TTC549 (cell line): ENCODE measurements around the gene NFIB.
A peak's percentile ranks its signal among the peaks of the same experiment; 100 is the strongest.

ENCODE experiments used
- FAIRE-seq: peaks from 2 replicates; lab custom pipeline; 2012; peaks lifted over from hg19 to GRCh38; lab: Jason Lieb, UNC

NFIB gene

DNA sequence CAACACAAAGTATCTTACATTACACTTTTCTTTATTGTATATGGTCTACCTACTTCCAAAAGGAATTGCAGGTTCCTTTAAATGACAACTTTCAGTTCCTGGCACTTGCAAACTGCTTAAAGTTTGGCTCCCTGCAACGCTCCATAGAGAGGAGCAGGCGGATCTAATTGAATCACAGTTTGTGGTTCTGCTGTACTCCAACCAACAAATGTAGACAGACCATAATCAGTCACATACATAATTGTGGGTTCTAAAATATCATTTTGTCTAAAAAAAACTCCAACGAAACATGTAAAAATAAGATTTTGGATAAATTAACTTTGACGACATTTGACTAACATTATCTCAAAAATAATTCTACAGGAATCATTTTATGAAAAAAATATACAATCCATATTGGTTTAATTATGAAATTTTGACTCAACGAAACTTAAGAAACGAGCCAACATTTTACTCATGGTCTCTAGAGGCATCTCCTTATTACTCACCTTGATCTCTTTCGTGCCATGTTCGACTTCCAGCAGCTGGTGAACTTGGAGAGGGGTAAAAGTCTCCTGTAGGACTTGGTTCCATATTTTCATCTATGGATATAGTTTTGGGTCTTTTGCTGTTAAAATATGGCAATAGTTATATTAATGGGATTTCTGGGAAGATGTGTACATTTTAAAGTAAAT is 167.6 kb downstream of the NFIB start:
- no peak for FAIRE-seq

- no peak for FAIRE-seq
Measured at GRCh38 chr9:14144215-14144614, 169.7 kb downstream of the NFIB start.

DNA sequence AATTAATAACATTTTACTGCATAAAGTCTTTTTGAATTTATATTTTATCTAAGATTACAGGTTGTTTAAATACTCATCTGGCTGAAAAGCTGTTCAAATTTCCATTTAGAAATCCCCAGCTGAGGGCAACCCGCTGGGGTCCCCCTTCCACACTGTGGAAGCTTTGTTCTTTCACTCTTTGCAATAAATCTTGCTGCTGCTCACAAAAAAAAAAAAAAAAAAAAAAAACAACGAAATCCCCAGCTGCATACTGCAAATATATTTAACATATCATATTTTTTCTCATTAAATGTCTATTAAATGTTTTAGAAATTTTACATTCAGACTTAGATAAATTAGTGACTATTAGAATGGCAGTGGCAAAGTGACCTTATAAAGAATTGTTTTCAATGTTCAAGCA is 172.2 kb downstream of the NFIB start:
- no peak for FAIRE-seq

- no peak for FAIRE-seq
Measured at GRCh38 chr9:14140096-14140697, 173.7 kb downstream of the NFIB start.

GRCh38 chr9:14139287-14139686 is 174.7 kb downstream of the NFIB start:
- FAIRE-seq: no peak

- no peak for FAIRE-seq
Measured at GRCh38 chr9:14136646-14137370, 177.1 kb downstream of the NFIB start.

GRCh38 chr9:14136047-14136635 is 177.8 kb downstream of the NFIB start:
- FAIRE-seq: no peak

GRCh38 chr9:14135421-14135820 is 178.5 kb downstream of the NFIB start:
- FAIRE-seq: no peak

GRCh38 chr9:14133394-14133793 is 180.5 kb downstream of the NFIB start:
- FAIRE-seq: no peak

DNA sequence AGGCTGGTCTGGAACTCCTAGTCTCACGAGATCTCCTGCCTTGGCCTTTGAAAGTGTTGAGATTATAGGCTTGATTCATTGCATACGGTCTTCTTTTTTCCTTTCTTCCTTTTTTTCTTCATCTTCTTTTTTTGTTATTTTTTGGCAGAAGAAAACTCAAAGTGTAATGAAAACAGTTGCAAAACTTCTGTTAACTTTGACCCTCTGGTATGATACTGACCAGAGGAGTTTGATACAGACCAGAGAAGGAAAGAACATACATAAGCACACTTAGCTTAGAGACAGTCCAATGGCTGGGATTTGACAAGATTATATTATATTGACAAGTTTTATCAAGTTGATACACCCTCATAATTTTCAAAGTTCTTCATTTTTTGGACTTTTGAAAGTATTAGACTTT is 181.2 kb downstream of the NFIB start:
- FAIRE-seq: no peak

DNA sequence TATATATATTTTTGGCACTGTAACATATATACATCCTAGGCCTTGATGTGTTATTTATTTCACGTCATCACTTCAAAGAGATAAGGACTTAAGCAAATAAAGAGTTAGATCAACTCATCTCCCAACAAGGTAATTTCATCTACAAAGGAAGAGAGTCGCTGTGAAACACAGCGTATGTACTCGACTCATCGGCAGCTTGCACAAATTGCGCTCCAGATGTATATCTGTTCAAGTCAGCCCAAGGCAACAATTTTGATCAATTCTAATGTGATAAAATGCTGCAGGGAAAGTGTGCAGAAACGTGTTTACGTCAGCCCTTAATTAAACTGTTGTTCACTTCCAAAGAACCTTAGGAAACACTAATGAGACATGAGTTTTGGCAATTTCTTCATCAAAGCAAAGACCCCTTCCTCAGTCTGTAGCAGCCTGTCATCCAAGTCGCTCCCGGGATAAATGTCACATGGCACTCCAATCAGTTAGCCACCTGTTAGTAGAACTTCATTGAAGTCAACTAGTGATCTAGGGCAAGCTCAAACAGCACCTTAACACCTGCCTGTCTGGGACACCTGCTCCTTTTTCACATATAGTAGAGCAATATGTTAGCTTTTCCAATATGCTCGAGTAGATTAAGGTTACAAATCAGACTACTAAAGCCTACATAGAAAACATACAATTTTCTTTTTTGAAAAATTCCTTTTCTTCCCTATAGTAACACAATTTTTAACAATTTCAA is 182.4 kb downstream of the NFIB start:
- FAIRE-seq: no peak

DNA sequence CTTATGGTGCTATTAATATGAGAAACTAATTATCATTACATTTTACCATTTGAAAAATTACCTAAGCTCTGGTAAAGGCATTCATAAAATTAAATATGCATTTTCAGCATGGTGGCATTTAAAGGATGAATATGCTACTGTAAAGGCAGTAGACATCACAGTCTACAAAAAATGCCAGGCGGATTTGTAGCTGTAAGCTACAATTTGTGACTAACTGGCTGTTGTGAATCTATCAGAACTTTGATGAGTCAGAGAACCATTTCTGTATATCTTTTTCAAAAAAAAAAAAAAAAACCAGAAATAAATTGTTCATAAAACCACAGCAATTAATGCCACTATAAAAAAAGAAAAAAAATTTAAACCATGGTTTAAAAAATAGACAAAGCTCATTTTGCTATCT is 186.3 kb downstream of the NFIB start:
- no peak for FAIRE-seq

DNA sequence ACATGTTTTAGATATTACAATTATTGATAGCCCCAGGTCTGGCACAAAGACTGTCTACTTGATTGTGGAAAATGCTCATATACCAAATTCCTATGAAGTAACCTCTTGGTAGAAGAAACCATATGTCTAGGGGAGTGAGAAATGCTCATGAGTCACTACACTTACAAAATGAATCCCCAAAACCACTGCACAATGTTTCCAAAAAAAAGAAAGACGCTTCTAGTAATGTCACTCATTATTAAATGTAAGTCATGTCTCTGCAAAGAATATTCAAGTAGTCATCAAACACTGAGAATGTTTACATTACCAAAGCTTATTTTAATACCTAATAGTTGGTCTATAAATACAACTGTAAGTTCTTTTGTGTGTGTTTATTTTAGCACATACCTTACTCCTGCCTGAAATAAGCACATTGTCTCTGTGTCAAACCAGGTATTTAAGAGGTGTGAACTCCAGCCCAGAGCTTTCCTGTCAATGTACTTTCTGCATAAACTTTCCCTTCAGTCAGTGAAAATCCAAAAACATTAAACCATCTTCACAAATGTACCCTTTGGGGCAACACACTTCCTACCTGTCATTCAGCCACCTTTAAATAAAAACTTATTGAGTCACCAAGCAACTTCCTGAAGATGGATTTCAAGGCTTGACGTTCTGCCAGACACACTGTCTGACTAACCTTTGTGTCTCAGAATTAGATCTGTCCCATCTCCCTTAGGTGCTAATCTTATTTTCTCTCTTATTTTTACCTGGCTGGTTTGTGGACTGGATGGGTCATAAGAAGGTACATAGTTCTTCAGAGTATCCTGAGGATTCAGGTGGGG is 194.0 kb downstream of the NFIB start:
- FAIRE-seq: no peak

DNA sequence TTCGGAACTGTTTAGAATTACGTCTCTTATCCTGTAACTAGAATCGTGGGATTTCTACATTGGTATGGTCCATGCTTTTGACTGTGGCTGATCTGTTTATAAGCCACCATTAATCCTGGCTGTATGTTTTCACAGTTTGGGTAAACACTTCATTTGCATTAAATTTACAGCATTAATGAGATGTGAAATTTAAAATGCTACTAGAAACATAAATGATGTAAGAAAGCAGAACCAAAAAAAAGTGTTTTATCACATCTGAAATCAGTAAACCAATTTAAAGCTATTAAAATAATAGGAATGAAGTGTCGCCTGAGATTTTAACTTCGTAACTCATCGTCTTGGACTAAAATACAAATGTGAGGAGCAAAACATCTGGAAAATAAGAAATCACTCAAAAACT is 201.7 kb downstream of the NFIB start:
- FAIRE-seq: no peak

GRCh38 chr9:14111696-14112095 is 202.2 kb downstream of the NFIB start:
- no peak for FAIRE-seq

- no peak for FAIRE-seq
Measured at GRCh38 chr9:14107977-14108376, 206.0 kb downstream of the NFIB start.

DNA sequence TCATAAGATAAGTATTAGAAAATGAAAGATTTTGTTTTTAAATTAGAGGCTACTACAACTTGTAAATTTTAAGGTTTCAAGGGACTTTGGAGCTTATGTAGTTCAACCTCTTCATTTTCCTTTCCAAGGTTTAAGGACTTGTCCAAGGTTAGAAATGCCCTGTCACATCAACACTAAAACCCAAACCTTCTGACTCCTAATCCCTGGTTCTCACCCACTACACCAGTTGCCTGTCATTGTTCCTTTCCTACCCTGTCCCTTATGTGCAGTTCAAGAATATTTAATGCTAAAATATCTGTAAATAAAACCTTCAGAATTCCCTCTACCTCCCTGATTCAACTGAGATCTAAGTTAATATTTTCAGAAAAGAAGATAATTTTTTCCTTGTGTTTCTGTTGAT is 206.4 kb downstream of the NFIB start:
- no peak for FAIRE-seq

- FAIRE-seq: no peak
Measured at GRCh38 chr9:14106699-14107098, 207.2 kb downstream of the NFIB start.

GRCh38 chr9:14104496-14104895 is 209.4 kb downstream of the NFIB start:
- no peak for FAIRE-seq

DNA sequence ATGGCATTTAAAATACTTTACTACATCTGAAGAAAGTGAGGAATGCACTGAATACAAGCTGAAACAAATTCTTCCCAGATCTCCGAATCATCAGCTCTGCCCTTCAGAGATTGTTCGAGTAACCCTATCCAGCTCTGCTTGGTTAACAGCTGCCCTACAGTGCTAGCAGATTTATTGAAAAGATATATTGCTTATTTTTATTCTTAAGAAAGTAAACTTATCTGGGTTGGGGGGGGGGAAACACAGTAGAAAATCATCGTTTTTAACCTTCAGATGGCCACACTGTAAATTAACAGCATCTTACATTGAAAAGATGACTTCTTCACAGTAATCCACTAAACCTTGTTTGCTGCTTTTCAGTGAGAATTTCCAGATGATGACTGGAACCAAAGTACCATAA is 210.8 kb downstream of the NFIB start:
- peak; percentile 90 for FAIRE-seq

DNA sequence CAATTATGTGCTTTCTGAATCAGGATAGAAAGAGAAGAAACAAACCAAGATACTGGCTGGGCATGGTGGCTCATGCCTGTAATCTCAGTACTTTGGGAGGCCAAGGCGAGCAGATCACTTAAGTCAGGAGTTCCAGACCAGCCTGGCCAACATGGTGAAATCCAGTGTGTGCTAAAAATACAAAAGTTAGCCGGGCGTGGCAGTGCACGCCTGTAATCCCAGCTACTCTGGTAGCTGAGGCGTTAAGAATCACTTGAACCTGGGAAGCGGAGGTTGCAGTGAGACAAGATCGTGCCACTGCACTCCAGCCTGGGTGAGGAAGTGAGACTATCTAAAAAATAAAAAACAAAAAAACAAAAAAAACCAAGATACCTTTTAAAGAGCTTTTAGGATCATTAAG is 214.2 kb downstream of the NFIB start:
- FAIRE-seq: no peak
